ENCODE measurements around the gene SLC6A13.
"Not testable (repeated sequence)": the region's sequence is repeated elsewhere in the genome, so short reads cannot be mapped to it uniquely, and the experiment has no call there.

The SLC6A13 gene

DNA sequence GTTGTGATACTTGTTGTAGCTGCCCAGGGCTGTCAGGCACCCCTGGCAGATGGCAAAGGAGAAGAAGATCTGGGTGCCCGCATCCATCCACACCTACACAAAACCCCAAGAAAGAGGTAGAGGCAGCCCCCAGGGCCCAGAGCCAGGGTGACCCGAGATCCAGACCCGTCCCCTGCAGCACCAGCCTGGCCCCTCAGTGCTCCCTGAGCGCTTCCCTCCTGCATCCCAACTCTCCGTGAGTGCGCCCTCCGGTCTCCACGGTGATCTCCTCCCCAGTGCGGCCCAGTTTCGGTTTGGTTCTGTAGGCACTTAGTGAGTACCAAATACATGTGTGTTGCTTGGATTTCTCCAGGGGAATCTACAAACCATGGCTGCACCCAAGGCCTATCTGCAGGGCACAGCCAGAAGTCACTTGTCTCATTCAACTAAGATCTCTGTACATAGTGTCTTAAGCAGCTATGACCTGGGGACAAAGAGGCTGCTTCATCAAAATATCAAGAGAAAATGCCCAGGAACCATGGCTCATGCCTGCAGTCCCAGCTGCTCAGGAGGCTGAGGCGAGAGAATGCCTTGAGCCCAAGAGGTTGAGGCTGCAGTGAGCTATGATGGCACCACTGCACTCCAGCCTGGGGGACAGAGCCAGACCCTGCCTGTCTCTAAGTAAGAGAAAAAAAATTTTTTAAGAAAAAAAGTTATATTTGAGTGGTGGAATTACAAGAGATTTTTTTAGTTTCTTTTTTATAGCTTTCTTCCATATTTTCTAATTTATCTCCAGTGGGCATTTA, 64.5 kb downstream of the SLC6A13 start:
- no peak for DNase-seq (ENCODE audit: low spot score)

DNA sequence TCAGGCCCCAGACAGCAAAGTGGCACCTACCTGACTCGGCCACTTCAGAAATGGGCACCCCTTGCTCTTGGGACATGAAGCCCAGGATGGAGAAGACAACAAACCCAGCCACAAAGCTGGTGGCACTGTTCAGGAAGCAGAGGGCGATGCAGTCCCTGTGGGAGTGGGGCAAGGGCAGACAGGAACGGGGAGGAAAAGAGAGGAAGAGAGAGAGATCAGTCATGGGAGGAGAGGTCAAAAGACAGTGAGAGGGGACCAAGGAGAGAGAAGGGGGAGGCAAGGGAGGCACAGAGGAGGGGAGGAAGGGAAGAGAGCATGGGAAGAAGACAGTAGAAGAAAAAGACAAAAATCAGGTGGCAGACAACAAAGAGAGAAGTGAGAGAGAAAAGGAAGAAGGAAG, 65.3 kb downstream of the SLC6A13 start:
- no peak for DNase-seq (ENCODE audit: low spot score)

DNA sequence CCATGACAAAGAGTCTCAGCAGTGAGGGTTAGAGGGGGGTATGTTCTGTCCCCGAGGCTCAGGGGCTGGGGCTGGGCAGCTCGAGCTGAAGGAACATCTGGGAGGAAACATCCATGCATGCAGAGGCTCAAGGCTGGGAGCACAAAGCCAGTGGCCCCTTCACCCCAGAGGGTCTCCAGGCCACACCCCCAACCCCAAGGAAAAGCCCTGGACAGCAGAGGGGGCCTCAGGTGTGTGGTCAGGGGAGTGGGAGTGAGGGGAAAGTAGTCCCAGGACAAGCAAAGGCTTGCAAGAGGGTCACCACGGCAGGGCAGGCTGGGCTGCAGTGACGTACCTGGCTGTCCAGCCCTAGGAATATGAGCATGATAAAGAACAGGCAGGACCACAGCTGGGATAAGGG, 66.2 kb downstream of the SLC6A13 start:
- no peak for DNase-seq (ENCODE audit: low spot score)

DNA sequence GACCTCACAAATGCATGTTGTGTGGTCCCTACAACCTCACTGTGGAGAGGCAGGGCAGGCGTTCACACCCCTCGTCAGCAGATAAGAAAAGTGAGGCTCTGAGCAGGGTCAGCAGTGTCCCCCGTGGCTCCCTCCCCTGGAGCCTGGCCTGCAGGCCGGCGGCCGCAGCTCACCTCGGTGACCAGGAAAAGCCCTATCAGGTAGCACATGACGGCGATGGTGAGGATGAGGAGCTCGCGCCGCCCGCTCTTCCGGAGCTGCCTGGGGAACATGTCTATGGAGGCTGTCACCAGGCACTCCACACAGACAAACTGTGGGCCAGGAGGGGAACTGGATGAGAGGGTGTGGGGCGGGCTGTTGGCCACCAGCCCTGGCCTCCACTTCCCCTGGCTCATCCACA, 66.7 kb downstream of the SLC6A13 start:
- no peak for DNase-seq (ENCODE audit: low spot score)

DNA sequence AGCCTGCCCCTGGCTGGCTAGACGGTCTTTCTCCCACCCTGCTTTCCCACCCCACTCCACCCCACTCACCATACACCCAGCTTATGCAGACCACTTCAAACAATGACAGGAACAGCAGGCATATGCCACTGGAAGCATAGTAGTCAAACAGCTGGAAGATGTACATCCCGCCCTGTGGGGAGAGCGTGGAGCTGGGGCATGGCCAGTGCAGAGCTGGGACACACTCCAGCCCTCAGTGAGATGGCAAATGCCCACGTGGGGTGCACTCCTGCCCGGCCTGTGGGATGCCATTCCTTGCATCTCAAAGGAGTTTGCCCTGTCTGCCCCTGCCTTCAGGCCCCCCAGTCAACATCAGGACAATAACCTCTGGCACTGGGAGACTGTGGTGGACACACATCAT, 67.5 kb downstream of the SLC6A13 start:
- DNase-seq (ENCODE audit: low spot score): no peak

DNA sequence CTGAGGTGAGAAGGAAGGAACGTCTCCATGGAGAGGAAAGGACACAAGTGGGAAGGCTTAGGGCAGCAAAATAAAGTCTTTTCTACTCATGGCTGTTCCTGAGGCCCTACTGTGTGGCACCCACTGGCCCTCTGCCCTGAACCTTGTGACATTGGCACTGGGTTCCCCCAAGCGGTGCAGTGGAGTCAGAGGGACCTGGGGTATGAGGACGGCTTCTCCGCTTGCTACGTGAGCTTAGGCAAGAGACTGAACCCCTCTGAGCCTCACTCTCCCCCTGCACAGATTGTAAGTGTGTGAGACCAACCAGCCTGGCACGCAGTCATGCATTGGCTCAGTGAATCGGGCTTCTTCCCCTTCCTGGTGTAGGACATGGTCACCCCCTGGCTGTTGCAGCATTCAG, 68.4 kb downstream of the SLC6A13 start:
- no peak for DNase-seq (ENCODE audit: low spot score)

DNA sequence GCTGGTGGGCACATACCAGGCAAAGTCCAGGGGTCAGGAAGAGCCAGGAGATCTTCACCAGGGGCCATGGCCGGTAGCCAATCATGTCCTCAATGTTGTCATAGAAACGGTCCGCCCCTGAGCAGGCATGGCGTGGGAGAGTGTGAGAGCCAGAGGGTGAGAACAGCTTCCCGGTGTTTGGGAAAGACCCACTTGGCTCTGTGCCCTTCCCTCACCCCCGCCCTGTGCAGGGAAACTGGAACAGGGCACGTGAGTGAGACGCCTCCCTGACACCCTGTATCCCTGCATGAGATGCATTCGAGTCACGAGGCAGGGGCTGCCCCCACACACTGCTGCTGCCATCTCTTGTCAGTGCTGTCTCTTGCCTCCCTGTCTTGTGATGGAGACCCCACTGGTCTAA, 69.4 kb downstream of the SLC6A13 start:
- no peak for DNase-seq (ENCODE audit: low spot score)

DNA sequence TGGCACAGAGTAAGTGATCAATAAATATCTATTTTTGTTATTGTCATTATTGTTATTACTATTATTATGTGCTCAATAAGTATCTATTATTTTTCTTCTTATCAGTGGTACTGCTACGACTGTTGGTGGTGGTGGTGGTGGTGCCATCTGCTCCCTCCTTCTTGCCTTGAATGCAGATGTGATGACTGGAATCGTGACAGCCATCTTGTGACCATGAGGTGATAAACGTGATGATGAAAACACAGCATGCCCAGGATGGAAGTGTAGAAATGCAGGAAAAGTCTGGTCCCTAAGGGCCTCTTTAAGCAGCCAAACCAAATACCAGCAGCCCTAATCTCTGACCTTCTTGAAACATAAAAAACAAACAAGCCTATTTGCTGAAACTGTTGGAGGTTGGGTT, 71.1 kb downstream of the SLC6A13 start:
- DNase-seq (ENCODE audit: low spot score): no peak

DNA sequence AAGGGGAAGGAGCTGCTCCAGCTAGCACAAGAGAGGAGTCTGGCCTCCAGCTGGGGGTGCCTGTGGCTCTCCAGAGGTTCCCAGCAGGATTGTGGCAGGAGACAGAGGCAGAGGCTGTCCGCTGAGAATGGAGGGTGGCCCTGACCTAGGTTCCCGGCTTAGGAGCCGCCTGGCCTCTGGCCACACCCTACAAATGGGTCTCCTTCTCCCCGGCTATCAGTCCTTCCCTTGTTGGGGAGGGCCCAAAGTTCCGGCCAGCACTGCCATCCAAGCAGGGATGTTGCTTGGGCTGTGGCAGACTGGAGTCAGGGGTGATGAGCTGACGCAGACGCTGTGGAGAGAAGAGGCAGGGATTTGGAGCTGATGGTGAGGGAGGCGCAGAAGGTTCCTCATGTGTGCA, 71.8 kb downstream of the SLC6A13 start:
- DNase-seq (ENCODE audit: low spot score): no peak

DNA sequence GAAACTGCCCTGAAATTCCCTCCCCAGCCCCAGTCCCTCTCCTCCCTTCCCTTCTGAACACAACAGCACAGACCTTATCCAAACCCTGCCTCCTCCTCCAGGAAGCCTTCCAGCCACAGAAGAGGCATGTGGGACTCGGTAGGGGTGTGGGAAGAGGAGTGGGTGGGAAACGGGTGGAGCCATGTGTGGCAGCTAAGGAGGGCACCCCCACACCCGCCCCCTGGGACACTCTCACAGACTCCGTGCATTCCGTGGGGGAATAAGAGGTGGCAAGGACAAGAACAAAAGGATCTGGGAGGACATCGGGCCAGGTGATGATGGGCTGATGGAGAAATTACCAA, 73.0 kb downstream of the SLC6A13 start:
- no peak for DNase-seq (ENCODE audit: low spot score)

DNA sequence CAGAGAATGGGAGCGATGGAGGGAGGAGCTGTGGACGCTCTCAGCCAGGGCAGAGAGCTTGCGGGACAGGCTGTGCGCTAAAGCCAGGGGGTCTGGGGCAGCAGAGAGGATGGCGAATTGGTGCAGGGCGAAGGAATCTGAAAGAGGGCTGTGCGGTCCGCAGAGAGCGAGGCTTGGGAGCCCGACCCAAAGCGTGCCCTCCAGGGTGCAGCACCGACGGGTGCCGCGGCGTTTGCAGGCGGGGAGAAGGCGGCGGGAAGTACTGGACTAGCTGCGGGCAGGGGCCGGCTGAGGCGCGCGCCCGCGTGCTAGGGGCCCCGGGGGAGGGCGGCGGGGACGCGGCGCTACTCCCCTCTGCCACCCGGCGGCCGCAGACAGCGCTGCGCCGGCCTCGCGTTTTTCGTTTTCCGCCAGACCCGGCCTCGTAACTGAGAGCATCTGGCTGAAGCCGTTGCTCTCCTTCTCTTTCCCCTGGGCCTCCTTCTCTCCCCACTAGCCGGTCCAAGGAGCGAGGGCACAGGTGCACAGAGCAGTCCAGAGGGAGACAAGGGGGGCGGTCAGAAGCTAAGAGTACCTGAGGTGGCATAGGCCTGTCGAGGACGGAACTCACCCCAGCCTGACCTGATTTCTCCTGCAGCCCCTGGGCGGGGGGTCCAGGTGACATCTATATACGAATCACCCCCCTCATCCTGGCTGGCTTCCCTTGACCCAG, 73.6 kb downstream of the SLC6A13 start:
- peak; percentile 31 for DNase-seq (ENCODE audit: low spot score)

DNA sequence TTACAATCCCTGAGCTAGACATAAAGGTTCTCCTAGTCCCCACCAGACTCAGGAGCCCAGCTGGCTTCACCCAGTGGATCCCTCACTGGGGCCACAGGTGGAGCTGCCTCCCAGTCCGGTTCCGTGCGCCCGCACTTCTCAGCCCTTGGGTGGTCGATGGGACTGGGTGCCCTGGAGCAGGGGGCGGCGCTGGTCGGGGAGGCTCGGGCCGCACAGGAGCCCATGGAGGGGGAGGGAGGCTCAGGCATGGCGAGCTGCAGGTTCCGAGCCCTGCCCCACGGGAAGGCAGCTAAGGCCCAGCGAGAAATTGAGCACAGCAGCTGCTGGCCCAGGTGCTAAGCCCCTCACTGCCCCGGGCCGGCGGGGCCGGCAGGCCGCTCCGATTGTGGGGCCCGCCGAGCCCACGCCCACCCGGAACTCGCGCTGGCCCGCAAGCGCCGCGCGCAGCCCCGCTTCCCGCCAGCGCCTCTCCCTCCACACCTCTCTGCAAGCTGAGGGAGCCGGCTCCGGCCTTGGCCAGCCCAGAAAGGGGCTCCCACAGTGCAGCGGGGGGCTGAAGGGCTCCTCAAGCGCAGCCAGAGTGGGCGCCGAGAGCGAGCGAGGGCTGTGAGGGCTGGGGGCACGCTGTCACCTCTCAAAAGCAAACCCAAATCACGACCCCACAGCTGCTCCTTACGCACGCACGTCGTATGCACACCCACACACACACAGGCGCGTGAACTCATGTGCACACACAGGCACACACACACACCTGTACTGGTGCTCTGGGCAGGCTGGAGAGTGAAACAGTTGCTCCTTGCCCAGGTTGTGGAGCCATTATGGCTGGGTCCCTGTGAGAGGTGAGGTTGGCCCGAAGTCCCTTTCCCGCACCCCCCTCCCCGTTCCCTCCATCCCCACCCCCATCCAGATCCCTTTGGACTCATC, 74.4 kb downstream of the SLC6A13 start:
- not testable (repeated sequence) for DNase-seq (ENCODE audit: low spot score)

DNA sequence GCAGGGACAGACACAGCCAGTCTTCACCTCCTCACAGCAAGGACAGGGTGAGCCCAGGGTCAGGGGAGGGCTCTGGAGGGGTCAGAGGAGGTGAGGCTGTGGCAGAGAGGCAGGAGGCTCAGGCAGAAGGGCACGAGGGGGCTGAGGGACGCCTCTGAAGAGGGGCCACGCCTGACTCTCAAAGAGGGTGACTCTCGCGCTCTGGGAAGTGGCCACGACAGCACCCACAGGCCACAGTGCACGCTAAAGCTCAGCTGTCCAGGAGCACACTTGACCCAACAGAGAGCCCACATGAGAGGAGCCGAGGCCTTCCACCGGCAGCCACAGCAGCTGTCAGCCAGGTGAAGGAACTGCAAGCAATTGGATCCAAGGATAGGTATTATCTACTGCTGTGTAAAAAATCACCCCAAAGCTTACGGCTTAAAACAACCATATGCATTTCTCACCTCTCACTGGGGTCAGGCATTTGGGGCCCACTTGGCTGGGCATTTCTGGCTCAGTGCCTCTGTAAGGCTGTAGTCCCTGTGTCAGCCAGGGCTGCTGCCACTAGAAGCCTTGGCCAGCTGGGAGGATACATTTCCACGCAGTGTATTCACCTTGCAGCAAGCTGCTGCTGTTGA, 76.5 kb downstream of the SLC6A13 start:
- DNase-seq (ENCODE audit: low spot score): no peak

DNA sequence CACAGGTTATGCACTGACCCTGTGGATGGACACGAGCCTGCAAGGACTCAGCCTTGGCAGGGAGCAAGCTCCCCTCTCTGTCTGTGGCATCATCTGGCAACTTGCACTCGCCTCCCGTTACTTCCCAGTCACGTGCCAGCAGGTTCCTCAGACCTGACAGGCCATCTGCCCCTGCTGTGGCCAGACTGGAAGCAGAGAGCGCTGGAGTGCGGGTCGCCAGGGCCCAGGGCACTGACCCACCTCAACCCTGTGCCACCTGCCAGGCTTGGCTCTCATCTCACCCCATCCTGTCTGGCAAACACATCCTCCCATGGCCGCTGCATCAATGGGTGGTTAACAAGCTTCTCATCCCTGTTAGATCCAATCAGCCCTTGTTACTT, 77.1 kb downstream of the SLC6A13 start:
- no peak for DNase-seq (ENCODE audit: low spot score)

DNA sequence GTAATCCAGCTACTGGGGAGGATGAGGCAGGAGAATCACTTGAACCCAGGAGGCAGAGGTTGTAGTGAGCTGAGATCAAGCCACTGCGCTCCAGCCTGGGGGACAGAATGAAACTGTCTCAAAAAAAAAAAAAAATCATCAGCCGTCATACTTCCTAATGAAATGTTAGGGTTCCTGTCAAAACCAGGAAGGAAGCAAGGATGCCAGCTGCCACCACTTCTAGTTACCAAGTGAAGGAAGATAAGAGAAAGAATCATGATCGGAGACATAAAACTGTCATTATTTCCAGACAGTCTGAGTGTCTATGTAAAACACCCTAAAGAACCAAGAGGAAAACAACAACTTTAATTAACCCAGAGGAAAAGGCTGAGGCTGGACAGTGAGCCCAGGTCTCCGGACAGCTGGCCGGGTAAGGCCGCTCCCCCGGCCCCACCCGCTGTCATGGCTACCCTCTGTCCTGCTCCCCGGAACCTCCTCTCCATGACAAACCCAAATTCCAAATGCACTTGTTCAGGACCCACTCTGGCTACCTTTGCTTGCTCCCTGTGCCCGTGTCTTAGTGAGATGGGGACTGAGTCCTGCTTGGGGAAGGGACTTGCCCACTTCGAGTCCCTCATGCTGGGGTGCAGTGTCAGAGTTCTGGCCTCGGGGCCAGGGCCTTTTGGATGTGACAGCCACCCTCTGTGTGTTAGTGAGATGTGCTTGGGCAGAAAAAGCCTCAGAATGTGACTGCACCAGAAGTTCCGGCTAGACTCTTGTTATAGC, 77.6 kb downstream of the SLC6A13 start:
- DNase-seq (ENCODE audit: low spot score): no peak

DNA sequence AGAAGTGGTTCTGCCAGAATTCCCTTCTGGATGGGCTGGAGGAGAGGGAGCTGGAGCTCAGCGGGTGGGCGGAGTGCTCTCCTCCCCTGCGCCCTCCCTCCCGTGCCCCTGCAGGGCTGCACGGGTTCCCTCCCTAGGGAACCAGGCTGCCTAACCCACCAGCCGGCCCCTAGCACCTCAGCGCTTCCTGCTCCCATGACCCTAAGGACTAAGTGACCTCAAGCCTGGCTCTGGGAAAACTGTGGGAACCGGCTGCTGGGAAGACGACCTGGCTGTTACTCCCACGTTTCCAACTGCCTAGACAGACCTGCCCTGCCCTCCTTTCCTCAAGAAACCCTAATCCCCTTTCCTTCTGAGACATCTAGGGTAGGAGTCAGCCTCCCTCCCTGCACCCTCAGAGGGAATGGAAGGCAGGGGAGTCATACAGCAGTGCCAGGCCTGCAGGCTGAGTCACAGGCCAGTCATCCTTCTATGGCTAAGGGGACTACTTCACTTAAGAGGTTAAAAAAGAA, 80.2 kb downstream of the SLC6A13 start:
- no peak for DNase-seq (ENCODE audit: low spot score)

DNA sequence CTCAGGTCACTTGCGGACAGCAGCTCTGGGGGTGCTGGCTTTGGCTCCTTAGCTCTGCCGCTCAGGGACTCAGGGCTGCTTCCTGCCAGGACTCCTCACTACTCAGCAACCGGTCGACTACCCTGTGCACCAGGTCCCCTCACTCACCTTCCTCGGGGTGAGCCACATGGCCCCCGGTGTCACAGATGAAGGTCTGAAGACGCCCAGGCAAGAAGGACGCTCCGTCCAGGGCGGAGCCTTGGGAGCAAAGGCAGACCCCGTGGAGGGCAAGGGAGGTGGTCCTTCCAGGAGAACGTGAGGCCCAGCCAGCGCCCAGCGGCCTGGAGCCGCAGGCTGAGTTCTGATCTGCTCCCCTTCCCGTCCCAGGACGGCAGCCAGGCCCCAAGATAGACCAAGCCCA, 80.7 kb downstream of the SLC6A13 start:
- DNase-seq (ENCODE audit: low spot score): no peak

DNA sequence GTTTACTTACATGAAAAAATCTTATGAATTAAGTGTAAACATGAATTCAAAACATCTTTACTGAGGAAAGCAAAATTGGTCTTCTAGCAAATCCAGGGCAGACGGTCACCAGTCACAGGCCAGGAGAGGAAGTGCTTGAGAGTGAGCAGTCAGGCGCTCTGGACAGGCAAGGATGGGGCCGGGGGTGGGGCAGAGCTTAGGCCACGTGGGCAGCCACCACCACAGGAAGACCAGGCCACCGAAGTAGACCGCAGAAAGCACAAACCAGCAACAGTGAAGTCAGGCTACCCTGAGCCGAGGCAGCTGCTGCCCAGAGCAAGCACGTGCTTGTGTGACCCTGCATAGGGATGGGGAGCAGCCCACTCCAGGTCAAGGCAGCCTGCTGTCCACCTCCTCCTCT, 82.2 kb downstream of the SLC6A13 start:
- peak; percentile 61 for DNase-seq (ENCODE audit: low spot score)

DNA sequence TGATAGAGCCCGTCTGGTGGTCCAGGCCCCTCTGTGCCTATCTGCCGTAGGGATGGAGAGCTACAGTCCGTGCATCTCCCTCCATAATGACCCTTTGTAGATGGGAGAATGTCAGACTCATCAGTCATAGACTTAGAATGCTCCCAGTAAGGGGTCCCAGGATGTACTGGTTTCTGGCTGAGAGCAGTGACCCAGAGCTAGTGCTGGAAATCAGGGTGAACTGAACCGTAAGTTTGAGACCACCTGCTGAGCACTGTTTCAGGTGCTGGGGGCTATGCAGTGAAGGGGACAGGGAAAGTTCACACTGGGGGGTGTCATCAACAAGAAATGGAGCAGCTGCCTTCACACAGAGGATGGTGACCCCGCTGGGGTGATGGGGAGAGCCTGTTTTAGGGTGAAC, 82.8 kb downstream of the SLC6A13 start:
- no peak for DNase-seq (ENCODE audit: low spot score)

DNA sequence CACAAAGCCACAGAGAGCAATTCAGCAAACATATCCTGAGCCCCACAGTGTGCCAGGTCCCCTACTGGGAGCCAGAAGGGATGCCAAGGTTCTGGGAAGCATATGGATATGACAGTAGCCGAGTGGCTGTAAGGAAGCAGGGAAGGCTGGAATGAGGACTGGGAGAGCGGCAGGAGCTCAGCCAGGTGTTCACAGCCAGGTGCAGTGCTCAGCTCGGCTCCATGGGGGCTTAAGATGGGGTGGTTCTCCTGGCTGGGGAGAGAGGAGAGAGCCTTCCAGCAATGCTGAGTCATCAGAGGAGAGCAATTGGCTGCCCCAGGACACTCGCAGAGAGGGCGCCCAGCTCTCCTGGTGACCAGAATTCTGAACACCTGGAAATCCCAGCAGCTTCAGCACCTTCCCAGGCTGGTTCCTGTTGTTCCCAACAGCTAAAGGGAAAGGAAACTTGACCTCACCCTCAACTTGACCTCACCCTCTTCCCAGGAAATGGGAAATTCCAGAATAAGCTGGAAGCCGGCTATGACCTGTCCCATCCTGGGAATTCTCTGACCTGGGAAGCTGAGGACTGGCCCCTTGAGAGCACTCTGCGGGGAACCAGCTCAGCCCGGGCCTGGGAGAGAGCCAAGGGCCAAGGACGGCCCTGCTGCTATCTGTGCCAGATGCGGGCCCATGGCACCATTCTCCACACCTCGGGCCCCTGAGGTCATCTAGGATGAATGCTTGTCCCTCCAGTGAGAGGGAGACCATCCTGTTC, 83.3 kb downstream of the SLC6A13 start:
- DNase-seq (ENCODE audit: low spot score): no peak

DNA sequence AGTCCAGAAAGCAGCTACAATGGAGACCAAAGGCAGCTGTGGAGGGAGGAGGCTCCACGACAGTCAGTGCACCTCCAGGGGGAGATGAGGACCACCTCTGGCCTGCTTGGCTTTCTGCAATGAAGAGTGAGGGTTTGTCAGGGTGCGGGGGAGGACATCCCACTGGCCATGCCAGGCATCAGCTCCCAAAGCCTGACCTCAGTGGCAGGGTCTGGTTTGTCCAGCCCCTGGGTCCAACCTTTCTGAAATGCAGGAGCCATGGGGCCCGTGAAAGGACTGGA, 83.9 kb downstream of the SLC6A13 start:
- no peak for DNase-seq (ENCODE audit: low spot score)
